NCI-H2196 treated with DMSO at 0.1 percent for 48 hours (cell line): Measurements from ENCODE around the gene MAML2.

Source experiments
- DNase-seq: peaks from one replicate; lab custom pipeline; 2025; ENCODE audit not compliant: unreplicated experiment; lab: John Stamatoyannopoulos, UW

MAML2 gene

GRCh38 chr11:96052921-96053651 lies 289.9 kb downstream of the MAML2 start:
- DNase-seq: no peak

- no peak for DNase-seq
These were observed 291.2 kb downstream of the MAML2 start for GRCh38 chr11:96051820-96052219.

- DNase-seq: no peak
These were observed 292.4 kb downstream of the MAML2 start for GRCh38 chr11:96050435-96051182.

- DNase-seq: no peak
These were observed 293.6 kb downstream of the MAML2 start for GRCh38 chr11:96049426-96049825.

- no peak for DNase-seq
These were observed 297.2 kb downstream of the MAML2 start for GRCh38 chr11:96045622-96046456.

GRCh38 chr11:96044747-96045146 lies 298.2 kb downstream of the MAML2 start:
- DNase-seq: no peak

GRCh38 chr11:96044311-96044710 lies 298.7 kb downstream of the MAML2 start:
- no peak for DNase-seq

GRCh38 chr11:96043291-96043690 lies 299.7 kb downstream of the MAML2 start:
- no peak for DNase-seq

- DNase-seq: no peak
These were observed 304.9 kb downstream of the MAML2 start for GRCh38 chr11:96038046-96038445.

GRCh38 chr11:96037405-96037949 lies 305.5 kb downstream of the MAML2 start:
- no peak for DNase-seq

GRCh38 chr11:96036863-96037262 lies 306.1 kb downstream of the MAML2 start:
- DNase-seq: no peak

- DNase-seq: no peak
These were observed 307.3 kb downstream of the MAML2 start for GRCh38 chr11:96035740-96036078.

GRCh38 chr11:96035031-96035739 lies 307.8 kb downstream of the MAML2 start:
- DNase-seq: no peak

GRCh38 chr11:96033599-96033998 lies 309.4 kb downstream of the MAML2 start:
- no peak for DNase-seq

- no peak for DNase-seq
These were observed 309.9 kb downstream of the MAML2 start for GRCh38 chr11:96033095-96033494.

- DNase-seq: no peak
These were observed 314.2 kb downstream of the MAML2 start for GRCh38 chr11:96028746-96029145.

GRCh38 chr11:96027021-96027420 lies 316.0 kb downstream of the MAML2 start:
- no peak for DNase-seq

- DNase-seq: no peak
These were observed 316.7 kb downstream of the MAML2 start for GRCh38 chr11:96026310-96026709.

- no peak for DNase-seq
These were observed 318.3 kb downstream of the MAML2 start for GRCh38 chr11:96024666-96025065.

- no peak for DNase-seq
These were observed 319.7 kb downstream of the MAML2 start for GRCh38 chr11:96023275-96023674.
